AG09319 (cell line): ENCODE data around the gene SUMF1.
A peak's percentile ranks its signal among the peaks of the same experiment; 100 is the strongest.

ENCODE experiments used
- DNase-seq: peaks from one replicate; pipeline ENCODE4 v3.0.0-alpha.2; 2010; ENCODE audit warnings: low read depth; ENCODE audit errors: extremely low read depth
- CTCF ChIP-seq: IDR thresholded peaks from 2 replicates; pipeline ENCODE4 v1.5.1; 2011; ENCODE audit warnings: low read depth, mild to moderate bottlenecking, inconsistent platforms, low read length, moderate library complexity

The SUMF1 gene

GRCh38 chr3:4466741-4467521 is at the start of gene SUMF1:
Gene SUMF1 (minus strand): TSS chr3:4467269. CDS start chr3:4467245, 24 bp downstream.
- TF ChIP-seq CTCF, result no peak
- peak; percentile 25 for DNase-seq

GRCh38 chr3:4515916-4516579 is 49.0 kb upstream of the SUMF1 start:
- no peak for DNase-seq
- TF ChIP-seq CTCF, result no peak

- no peak for TF ChIP-seq CTCF
- DNase-seq, result no peak
These were observed 47.8 kb upstream of the SUMF1 start for GRCh38 chr3:4514916-4515315.

- DNase-seq, result no peak
- TF ChIP-seq CTCF, result no peak
These were observed 47.3 kb upstream of the SUMF1 start for GRCh38 chr3:4514321-4514720.

- TF ChIP-seq CTCF, result no peak
- no peak for DNase-seq
These were observed 46.0 kb upstream of the SUMF1 start for GRCh38 chr3:4512895-4513616.

GRCh38 chr3:4511491-4512262 is 44.6 kb upstream of the SUMF1 start:
- no peak for DNase-seq
- no peak for TF ChIP-seq CTCF
